ENCODE data around the gene NRXN2. TPM values are rescaled to one million over a fixed set of nuclear protein-coding genes. Genes with fewer than 3 reads are reported as not detected.

NRXN2 gene
- polyA plus RNA-seq, 1 of the 3 experiments (the other 2 are of a cell fraction): 0.15 TPM

- H3K4me1 ChIP-seq (ENCODE audit: control insufficient read depth in 1 of 2, insufficient read depth in 2 of 2, low read depth in 1 of 2, low read length in 1 of 2): peaks cover 0 to 12% of the 10 kb centered on the region in 2 experiments; a peak in 1 of 4 replicates
- DNase-seq: peak; percentile 15
- H3K27ac ChIP-seq (ENCODE audit: low read depth in 2 of 2, low read length in 1 of 2): no peak overlapping the region
- no peaks in the 10 kb centered on the region for H3K79me2 ChIP-seq (ENCODE audit: insufficient read depth)
- H3K9me2 ChIP-seq: no peaks in the 10 kb centered on the region
- ChIA-PET CTCF (interaction anchor here (0.6 to 2.3 kb wide), 4 partner anchors 11 to 13 kb away, joined by 3 to 9 read pairs (median 4); no protein-coding TSS in a partner anchor), POLR2A (no interaction called here)
- 82% methylated on average over 12 of the region's 13 CpGs for WGBS (ENCODE audit: low lambda C conversion rate)
- no peak overlapping the region for H3K4me2 ChIP-seq
- peaks cover 11% of the 10 kb centered on the region for H3F3A ChIP-seq (replicated peaks; ENCODE audit: insufficient read depth)
- TF ChIP-seq USF2 (IDR thresholded peaks at IDR 0.05; ENCODE audit: borderline replicate concordance, low read depth, low read length): no peak
- TF ChIP-seq EZH2phosphoT487 (IDR thresholded peaks at IDR 0.05; ENCODE audit: borderline replicate concordance, low read depth): no peak
- no peak for TF ChIP-seq JUND (IDR thresholded peaks at IDR 0.05)
- TF ChIP-seq SIN3A (IDR thresholded peaks at IDR 0.05; ENCODE audit: borderline replicate concordance, low read depth, low read length): no peak
- no peak for TF ChIP-seq FOXJ3 (CRISPR knock-in tag; IDR thresholded peaks at IDR 0.05)
- no peak for TF ChIP-seq MEF2A (IDR thresholded peaks at IDR 0.05; ENCODE audit: borderline replicate concordance, low read depth)
- TF ChIP-seq FOXM1 (IDR thresholded peaks at IDR 0.05; ENCODE audit: low read depth): no peak
- no peak for TF ChIP-seq PBX3 (IDR thresholded peaks at IDR 0.05)
- no peak for TF ChIP-seq MAX (IDR thresholded peaks at IDR 0.05; ENCODE audit: low read depth)
- TF ChIP-seq GABPA (IDR thresholded peaks at IDR 0.05; ENCODE audit: low read depth): no peak
- no peak for TF ChIP-seq RXRA (IDR thresholded peaks at IDR 0.05; ENCODE audit: borderline replicate concordance, low read depth)
- H3K4me3 ChIP-seq (ENCODE audit: low read depth in 2 of 2, low read length in 1 of 2): no peak overlapping the region
- H3K27me3 ChIP-seq (ENCODE audit: insufficient read depth): no peaks in the 10 kb centered on the region
- H2AFZ ChIP-seq (ENCODE audit: low read depth): no peak overlapping the region
- H3K9ac ChIP-seq: no peak overlapping the region
- H3K9me3 ChIP-seq: no peaks in the 10 kb centered on the region
- H4K20me1 ChIP-seq (ENCODE audit: insufficient read depth): no peaks in the 10 kb centered on the region
- H3K36me3 ChIP-seq (replicated peaks in 1 of 2; ENCODE audit: control insufficient read depth in 1 of 2, insufficient read depth in 2 of 2, low read length in 1 of 2): no peaks in the 10 kb centered on the region
Observed at GRCh38 chr11:64755681-64756361, 32.8 kb upstream of the NRXN2 start.

GRCh38 chr11:64754919-64755662, 32.1 kb upstream of the NRXN2 start:
- no peak overlapping the region for H3K4me3 ChIP-seq (ENCODE audit: low read depth in 2 of 2, low read length in 1 of 2)
- no peak for DNase-seq
- H4K20me1 ChIP-seq (ENCODE audit: insufficient read depth): no peaks in the 10 kb centered on the region
- peaks cover 0 to 6% of the 10 kb centered on the region in 2 experiments; a peak in 1 of 4 replicates for H3K4me1 ChIP-seq (ENCODE audit: control insufficient read depth in 1 of 2, insufficient read depth in 2 of 2, low read depth in 1 of 2, low read length in 1 of 2)
- ChIA-PET POLR2A (no interaction called here), CTCF (interaction anchor here (0.6 to 2.8 kb wide), 4 partner anchors 11 to 13 kb away, joined by 3 to 10 read pairs (median 4); partner anchors contain the start of gene RASGRP2)
- H3K9ac ChIP-seq: no peak overlapping the region
- no peak overlapping the region for H3K4me2 ChIP-seq
- no peaks in the 10 kb centered on the region for H3K9me3 ChIP-seq
- H3K27ac ChIP-seq (ENCODE audit: low read depth in 2 of 2, low read length in 1 of 2): no peak overlapping the region
- WGBS (ENCODE audit: low lambda C conversion rate): 92% methylated on average over 19 of the region's 21 CpGs
- H3K79me2 ChIP-seq (ENCODE audit: insufficient read depth): no peaks in the 10 kb centered on the region
- H3K9me2 ChIP-seq: no peaks in the 10 kb centered on the region
- H3K36me3 ChIP-seq (replicated peaks in 1 of 2; ENCODE audit: control insufficient read depth in 1 of 2, insufficient read depth in 2 of 2, low read length in 1 of 2): no peaks in the 10 kb centered on the region
- peaks cover 4% of the 10 kb centered on the region for H3F3A ChIP-seq (replicated peaks; ENCODE audit: insufficient read depth)
- no peak overlapping the region for H2AFZ ChIP-seq (ENCODE audit: low read depth)
- no peaks in the 10 kb centered on the region for H3K27me3 ChIP-seq (ENCODE audit: insufficient read depth)
- TF ChIP-seq CHD2 (IDR thresholded peaks at IDR 0.05; ENCODE audit: low read length, partially characterized antibody) (no peak), GATA2 (CRISPR knock-in tag; IDR thresholded peaks at IDR 0.05) (no peak), CTCF (IDR thresholded peaks at IDR 0.05) (no peak), POLR2AphosphoS5 (IDR thresholded peaks at IDR 0.05; ENCODE audit: low read depth, low read length) (no peak), USF2 (IDR thresholded peaks at IDR 0.05; ENCODE audit: borderline replicate concordance, low read depth, low read length) (no peak), NFIC (IDR thresholded peaks at IDR 0.05; ENCODE audit: borderline replicate concordance) (no peak), JUND (IDR thresholded peaks at IDR 0.05) (no peak), SIN3A (IDR thresholded peaks at IDR 0.05; ENCODE audit: borderline replicate concordance, low read depth, low read length) (no peak), PBX3 (IDR thresholded peaks at IDR 0.05) (no peak), MAX (IDR thresholded peaks at IDR 0.05; ENCODE audit: low read depth) (no peak), SMC3 (IDR thresholded peaks at IDR 0.05; ENCODE audit: low read depth, low read length) (no peak)
